SIG-M5 treated with dmso at 0.1 percent for 504 hours (cell line): Measurements from ENCODE around the gene NHS.

Experiments
- DNase-seq: peaks from one replicate; lab custom pipeline; 2025; ENCODE audit not compliant: unreplicated experiment; lab: John Stamatoyannopoulos, UW

The NHS gene

DNA sequence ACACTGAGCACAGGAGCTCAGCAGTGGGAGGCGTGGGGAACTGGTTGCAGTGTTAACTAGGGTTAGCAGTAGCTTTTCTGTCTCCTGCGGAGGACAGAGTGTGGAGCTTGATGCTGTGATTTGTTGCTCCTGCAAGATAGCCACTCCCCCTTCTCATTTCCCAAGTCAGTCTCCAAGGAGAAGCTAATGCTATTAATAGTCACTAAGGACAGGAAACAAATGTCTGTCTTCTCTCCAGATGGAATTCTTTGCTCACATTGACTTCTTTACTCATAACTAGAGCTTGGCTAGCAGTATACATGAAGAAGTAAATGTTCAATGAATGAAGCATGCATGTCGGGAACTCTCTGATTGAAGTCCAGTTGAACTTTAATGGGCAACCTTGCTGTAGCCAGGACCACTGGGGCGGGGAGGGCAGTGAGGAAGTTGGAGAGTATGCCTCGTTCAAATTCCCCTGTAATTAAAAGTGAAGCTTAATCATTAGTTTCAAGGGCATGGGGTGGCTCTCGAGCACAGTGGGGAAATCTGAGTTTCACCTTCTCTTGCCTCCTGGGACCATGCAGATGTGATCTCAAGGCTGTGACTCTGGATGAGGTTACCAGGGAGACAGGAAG lies 205.6 kb downstream of the NHS start:
- DNase-seq: no peak

GRCh38 chrX:17581641-17582040 lies 206.6 kb downstream of the NHS start:
- DNase-seq: no peak

DNA sequence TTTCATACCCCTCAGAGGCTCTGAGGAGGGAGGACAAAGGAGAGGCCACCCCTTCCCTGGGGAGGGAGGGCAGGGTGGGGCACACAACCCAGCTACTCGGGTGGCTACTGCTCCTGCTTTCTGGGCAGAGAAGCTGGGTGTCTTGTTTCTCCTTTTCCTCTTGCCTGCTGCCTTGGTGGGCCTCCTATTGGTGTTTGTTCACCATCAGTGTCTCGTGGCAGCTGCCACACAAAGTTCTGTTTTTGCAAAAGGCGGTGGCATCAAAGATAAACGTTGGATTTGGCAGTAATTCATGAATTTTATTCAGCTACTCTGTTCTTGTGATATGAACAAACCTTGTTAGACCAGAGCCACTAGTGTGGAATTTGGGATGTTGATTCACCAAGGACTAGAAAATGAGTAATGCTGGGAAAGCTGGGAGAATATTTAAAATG lies 209.3 kb downstream of the NHS start:
- DNase-seq: no peak

GRCh38 chrX:17585006-17585405 lies 210.0 kb downstream of the NHS start:
- DNase-seq: no peak

- DNase-seq: no peak
Measured at GRCh38 chrX:17587366-17587765, 212.4 kb downstream of the NHS start.

- no peak for DNase-seq
Measured at GRCh38 chrX:17588303-17588702, 213.3 kb downstream of the NHS start.

DNA sequence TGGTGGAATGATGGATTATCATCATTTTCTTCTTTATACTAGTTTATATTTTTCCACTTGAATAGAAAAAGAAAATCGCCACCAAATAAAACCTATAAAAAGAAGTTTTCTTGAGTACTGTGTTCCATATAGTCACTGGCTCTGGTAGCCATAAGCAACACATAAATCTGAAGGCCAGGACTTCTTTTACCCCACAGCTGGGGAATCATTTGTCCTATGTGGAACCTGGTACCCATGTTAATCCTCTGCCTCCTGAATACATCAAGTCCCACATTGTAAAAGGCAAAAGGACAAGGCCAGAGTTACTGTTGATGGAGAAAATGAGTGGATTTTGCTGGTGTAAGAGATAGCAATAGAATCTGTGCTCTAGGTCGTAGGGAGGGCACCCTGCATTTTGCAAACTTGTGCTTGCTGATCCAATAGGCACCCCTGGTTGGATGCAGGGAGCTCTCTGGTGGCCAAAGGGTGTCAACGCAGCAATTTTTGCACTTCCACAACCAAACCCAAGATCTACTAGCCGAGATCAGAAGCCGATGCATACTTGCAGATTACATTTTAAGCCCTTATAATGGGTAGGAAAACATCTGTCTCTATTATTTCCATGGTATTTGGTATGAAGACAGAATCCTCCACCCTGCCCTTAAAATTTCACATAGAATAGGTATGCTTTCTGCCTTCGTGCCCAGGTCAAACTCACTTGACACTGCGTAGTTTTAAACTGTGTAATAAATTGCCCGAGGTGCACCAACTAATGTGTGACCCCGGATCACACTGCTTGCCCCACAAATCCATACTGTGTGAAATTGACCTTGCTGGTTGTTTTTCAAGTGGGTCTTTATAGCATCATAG lies 216.1 kb downstream of the NHS start:
- DNase-seq: peak; percentile 39

GRCh38 chrX:17591741-17592110 lies 216.7 kb downstream of the NHS start:
- no peak for DNase-seq

DNA sequence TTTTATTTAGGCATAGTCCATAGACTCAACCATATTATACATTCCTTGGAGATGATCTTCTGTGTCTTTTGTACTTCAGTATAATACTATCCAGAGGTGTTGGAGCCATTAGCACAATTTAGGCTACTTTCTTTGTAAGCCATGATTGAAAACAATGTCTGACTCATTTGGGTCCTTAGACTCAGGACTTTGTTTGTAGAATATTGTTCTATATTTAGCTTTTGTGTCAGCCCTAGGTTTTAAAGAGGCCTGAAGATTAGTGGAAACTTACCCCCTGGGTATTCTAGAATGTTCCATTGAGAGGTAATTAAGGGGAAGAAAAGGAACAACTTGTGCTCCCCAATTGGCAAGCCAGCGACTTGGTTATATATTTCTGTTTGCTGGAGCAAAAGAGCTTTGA lies 217.1 kb downstream of the NHS start:
- DNase-seq: no peak

DNA sequence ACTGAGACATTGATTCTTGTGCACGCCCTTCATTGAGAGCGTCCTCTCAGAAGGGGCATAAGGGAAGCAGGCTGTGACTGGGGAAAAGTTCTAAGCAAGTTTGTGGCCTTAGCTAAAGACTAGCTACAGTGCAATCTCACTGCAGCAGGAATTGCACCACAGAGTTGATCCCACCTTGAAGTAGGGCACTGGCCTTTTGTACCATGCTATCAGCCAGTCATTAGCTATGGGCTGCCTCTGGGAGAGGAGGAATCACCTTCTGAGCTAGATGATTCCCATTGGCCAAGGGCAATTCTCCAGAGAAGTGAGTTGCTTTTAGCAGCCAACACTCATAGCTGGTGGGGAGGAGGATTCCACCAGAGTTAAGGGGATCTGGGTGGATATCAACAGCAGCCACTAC lies 219.7 kb downstream of the NHS start:
- no peak for DNase-seq

DNA sequence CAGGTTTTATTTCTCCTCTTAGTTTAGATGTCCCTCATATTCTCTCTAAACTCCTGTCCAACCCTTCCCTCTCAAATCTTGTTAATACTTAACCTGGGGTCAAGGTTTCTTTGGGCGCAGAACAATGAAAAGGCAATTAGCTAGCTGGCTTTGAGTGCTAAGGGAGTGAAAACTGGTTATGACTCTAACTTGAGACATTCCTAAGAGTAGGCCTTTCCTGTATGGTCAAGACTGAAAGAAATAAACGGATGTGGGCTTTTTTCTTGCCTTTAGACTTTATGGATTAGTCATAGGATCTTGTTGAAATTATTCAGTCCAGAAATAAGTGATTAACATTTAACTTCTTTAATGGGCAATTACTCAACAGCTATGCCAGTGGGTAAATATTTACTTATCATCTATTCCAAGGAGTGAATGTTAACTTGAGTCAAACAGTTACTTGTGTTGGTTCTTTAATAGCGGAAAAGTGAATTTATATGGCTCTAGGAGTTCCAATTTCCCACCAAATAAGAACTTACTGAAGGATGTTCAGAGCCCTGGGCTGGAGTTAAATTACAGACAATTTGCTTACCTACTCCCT lies 220.5 kb downstream of the NHS start:
- DNase-seq: no peak

- no peak for DNase-seq
Measured at GRCh38 chrX:17596061-17596460, 221.1 kb downstream of the NHS start.

- no peak for DNase-seq
Measured at GRCh38 chrX:17596546-17597205, 221.7 kb downstream of the NHS start.

GRCh38 chrX:17597327-17597726 lies 222.3 kb downstream of the NHS start:
- no peak for DNase-seq

GRCh38 chrX:17597836-17598439 lies 222.9 kb downstream of the NHS start:
- no peak for DNase-seq

DNA sequence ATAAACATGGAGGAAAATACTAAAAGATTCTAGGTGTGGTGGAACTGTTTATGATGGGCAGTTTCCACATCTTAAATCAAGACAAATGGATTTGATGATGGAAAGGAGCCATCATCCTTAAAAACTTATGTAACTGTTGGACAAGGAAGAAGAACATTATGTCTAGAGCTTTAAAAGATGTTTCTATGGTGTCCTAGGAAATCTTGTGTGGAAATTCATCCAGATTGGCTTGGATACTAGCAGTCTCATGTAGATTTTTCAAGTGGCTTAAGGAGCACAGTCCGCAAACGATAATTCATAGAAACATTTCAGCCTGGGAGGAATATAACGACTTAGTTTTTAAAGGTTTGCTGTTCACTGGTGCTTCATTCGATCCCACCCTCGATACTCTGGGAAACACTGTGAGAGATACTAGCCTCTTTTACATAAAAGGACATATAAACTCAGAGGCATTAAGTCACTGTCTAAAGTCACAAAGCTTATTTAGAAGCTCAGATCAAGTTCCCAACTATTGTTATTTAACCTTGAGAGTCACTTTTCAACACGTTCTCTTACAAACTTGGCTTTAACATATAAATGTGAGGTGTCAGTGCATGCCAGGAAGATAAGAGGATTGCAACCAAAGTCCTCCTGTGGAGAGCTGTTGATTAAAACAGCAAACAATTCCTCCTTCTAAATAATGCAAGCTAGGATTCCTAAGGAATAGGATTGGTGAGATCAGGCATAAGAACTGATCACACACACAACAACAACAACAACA lies 226.6 kb downstream of the NHS start:
- DNase-seq: no peak

DNA sequence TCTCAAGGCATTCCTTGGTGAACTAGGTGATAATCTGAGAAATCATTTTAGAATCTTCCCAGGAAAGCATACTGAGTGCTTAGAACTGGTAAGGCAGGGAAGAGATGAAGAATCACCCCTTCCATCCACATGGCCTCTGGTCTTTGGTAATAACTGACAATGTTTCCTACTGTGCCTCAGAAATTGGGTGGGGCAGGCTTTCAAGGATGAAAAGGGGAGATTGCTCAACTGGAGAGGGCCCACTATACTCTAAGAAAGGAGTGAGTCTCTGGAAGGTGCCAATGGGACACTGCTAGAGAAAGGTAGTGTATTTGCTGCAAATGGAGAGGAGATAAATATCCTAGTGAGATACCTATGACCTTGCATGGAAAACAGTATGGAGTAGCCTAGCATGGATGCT lies 227.2 kb downstream of the NHS start:
- DNase-seq: no peak

DNA sequence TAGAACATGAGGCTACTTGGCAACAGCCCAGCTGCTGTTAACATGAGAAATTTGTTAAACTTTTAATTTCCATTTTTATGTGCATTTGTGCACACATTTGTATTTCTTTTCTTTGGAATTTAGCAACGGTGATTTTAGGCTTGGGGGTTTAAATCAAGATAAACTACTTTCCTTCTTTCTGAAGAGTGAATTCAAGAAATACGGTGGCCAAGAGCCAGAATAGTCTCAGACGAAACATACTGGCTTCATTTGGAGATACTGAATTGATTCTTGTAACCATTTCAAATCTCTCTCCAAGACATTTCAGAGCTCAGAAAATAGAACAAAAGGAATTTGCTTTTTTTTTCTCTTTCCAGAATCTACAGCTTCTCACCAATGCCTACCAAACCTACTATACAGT lies 228.2 kb downstream of the NHS start:
- no peak for DNase-seq

GRCh38 chrX:17605676-17606075 lies 230.7 kb downstream of the NHS start:
- DNase-seq: no peak

DNA sequence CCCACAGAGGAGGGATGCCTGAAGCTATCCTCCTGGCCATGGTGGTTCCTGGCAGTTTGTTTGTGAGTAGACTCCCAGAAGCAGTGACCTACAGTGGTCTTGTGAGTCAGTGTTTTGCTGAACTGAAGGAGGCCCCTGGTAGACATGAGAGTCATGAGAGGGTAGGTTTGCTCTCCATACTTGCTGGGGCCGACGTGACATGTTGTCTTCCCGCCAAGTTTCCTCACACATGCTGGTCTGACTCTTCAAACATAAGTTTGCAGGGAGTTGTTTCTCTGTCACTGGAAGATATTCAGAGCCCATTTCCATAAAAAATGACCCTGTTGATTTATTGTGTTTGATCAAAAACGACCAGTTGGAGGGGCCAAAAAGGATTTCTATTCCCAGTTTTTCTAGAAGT lies 231.2 kb downstream of the NHS start:
- DNase-seq: no peak

- DNase-seq: no peak
Measured at GRCh38 chrX:17608888-17609287, 233.9 kb downstream of the NHS start.
